ENCODE data around the gene GBE1.

- no peak for TF ChIP-seq CTCF (IDR thresholded peaks at IDR 0.05)
- TF ChIP-seq POLR2A (IDR thresholded peaks at IDR 0.05): no peak
These were observed 230.2 kb downstream of the GBE1 start for GRCh38 chr3:81531263-81531662.

Data from adrenal gland (tissue), 5 donors.